Measurements from ENCODE around the gene GTPBP4.

GRCh38 chr10:992467-992866 is 4.2 kb downstream of the GTPBP4 start:
- TF ChIP-seq CTCF (IDR thresholded peaks at IDR 0.05; ENCODE audit: insufficient read depth, low read depth, low read length) (no peak), EZH2 (IDR thresholded peaks at IDR 0.05; ENCODE audit: insufficient read depth, low read length) (no peak)
